Stimulated activated CD4-positive, alpha-beta T cell treated with anti-CD3 and anti-CD28 coated beads, Interleukin-15, amount 100 ng/mL, for 1 hour (primary cell): ENCODE results near the gene POP7.
"Not testable (repeated sequence)": the region's sequence is repeated elsewhere in the genome, so short reads cannot be mapped to it uniquely, and the experiment has no call there.

Experiments
- DNase-seq, 2 donors: peaks; one replicate each; pipeline ENCODE4 v3.0.0-alpha.2; 2020; ENCODE audit warnings: low read depth in 1 of 2, low spot score in 1 of 2

The POP7 gene

DNA sequence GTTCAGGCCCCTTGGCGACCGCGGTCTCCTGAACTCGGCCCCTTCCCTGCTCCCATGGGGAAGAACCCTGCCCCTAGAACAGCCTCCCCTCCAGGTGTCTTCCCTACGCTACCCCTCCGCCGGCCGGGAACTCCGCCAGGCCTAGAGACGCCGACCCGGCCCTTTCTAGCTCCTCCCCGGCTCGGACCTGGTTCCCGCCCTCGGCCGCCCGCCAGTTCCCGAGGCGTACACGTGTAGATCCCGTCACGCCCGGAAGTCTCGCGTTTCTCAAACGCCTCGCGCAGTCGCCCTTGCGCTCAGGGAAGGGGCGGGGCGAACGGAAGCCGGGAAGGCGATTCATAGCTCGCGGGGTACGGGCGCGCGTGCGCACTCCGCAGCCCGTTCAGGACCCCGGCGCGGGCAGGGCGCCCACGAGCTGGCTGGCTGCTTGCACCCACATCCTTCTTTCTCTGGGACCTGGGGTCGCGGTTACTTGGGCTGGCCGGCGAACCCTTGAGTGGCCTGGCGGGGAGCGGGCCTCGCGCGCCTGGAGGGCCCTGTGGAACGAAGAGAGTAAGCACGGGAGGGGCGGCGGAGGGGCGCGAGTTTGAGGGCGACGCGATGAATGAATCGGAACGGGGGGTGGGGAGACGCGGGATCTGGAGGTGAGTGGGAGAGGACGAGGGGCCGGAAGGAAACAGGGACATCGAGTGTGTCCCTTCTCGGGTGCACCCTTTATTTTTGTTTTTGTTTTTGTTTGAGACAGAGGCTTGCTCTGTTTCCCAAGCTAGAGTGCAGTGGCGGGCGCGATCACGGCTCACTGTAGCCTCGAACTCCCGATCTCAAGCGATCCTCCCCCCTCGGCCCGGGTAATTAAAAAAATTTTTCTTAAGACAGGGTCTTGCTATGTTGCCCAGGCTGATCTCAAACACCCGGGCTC lies at the start of gene POP7:
Gene POP7 (plus strand): TSS at position 369 of the 919 bp plus-strand sequence. CDS start 710 bp downstream, outside the sequence.
- DNase-seq: peak; percentile 95 to 98

DNA sequence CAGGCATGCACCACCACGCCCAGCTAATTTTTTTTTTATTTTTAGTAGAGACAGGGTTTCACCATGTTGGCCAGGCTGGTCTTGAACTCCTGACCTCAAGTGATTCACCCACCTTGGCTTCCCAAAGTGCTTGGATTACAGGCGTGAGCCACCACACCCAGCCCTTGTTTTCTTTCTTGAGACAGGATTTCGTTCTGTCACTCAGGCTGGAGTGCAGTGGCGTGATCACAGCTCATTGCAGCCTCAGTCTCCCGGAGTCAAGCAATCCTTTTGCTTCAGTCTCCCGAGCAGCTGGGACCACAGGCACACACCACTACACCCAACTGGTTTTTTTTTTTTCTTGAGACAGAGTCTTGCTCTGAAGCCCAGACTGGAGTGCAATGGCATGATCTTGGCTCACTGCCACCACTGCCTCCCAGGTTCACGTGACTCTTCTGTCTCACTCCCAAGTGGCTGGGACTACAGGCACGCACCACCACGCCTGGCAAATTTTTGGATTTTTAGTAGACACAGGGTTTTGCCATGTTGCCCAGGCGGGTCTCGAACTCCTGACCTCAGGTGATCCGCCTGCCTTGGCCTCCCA lies 43.6 kb upstream of the POP7 start:
- DNase-seq: not testable (repeated sequence)

DNA sequence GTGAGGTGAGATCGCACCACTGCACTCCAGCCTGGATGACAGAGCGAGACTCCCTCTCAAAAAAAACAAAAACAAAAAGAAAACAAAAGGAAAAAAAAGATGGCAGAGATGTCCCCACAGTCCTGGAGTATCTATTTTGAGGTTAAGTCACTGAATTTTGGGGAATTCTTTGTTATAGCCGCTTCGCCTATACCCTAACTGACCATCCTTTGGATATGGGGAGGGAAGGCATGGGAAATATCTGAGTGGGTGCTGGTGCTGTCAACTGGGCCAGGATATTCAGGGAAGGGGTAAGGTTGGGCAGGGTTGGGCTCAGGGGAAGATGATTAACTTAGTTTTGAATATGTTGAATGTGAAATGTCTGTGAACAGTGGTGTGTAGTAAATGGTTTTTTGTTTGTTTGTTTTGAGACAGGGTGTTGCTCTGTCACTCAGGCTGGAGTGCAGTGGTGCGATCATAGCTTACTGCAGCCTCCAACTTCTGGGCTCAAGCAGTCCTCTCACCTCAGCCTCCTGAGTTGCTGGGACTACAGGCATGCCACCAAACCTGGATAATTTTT lies 40.7 kb upstream of the POP7 start:
- no peak for DNase-seq

DNA sequence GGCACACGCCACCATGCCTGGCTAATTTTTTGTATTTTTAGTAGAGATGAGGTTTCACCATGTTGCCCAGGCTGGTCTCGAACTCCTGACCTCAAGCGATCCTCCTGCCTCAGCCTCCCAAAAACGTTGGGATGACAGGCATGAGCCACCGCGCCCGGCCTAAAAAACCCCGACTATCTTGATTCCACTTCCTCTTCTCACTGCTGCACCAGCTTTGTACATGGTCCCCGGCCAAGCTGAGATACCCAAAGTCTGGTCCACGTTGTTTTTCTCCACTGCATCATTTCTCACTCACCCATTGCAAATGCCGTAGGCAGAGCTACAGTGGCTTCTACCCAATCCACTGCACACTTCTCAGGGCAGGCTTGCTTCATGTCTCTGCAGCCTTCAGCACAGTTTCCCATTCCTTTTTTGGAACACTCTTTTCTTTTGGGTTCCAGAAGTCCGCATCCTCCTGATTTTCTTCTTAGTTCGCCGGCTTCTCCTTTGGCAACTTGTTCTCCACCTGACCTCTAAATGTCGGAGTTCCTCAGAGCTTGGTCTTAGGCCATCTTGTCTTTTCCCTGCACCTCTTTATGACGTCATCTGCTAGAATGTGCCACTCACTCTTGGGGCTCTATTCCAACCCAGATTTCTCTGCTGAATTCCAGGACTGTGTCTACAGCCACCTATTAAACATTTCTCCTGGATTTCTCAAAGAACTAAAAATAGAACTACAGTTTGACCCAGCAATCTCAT lies 38.4 kb upstream of the POP7 start:
- no peak for DNase-seq

DNA sequence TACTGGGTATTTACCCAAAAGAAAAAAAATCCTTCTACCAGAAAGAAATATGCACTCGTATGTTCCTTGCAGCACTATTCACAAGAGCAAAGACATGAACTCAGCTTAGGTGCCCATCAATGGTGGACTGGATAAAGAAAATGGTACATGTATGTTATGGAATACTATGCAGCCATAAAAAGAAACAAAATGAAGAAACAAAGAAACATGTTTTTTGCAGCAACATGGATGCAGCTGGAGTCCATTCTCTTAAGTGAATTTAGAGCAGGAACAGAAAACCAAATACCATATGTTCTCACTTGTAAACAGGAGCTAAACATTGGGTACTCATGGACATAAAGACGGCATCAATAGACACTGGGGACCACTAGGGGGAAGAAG lies 37.9 kb upstream of the POP7 start:
- DNase-seq: no peak

DNA sequence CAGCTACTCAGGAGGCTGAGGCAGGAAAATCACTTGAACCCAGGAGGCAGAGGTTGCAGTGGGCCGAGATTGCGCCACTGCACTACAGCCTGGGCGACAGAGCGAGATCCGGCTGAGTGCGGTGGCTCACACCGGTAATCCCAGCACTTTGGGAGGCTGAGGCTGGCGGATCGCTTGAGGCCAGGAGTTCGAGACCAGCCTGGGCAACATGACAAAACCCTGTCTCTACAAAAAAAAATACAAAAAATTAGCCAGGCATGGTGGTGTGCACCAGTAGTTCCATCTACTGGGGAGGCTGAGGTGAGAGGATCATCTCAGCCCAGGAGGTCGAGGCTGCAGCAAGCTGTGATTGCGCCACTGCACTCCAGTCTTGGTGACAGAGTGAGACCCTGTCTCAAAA lies 36.8 kb upstream of the POP7 start:
- not testable (repeated sequence) for DNase-seq

DNA sequence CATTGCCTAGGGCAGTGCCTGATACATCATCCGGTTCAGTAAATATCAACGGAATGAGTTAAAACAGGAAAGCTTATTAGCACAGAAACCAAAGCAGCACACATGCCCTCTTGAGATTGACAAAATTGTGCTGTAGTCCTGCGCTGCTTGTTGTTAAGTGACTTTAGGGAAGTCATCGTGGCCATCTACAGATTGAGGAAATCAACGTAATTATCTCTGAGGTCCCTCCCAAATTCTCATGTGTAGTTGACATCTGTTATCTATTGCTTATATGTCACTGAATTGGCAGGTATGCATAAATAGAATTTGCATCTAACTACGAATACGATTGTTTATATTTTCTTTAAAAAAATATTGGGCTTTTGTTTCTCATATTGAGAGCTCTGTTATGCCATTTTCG lies 35.8 kb upstream of the POP7 start:
- DNase-seq: no peak

DNA sequence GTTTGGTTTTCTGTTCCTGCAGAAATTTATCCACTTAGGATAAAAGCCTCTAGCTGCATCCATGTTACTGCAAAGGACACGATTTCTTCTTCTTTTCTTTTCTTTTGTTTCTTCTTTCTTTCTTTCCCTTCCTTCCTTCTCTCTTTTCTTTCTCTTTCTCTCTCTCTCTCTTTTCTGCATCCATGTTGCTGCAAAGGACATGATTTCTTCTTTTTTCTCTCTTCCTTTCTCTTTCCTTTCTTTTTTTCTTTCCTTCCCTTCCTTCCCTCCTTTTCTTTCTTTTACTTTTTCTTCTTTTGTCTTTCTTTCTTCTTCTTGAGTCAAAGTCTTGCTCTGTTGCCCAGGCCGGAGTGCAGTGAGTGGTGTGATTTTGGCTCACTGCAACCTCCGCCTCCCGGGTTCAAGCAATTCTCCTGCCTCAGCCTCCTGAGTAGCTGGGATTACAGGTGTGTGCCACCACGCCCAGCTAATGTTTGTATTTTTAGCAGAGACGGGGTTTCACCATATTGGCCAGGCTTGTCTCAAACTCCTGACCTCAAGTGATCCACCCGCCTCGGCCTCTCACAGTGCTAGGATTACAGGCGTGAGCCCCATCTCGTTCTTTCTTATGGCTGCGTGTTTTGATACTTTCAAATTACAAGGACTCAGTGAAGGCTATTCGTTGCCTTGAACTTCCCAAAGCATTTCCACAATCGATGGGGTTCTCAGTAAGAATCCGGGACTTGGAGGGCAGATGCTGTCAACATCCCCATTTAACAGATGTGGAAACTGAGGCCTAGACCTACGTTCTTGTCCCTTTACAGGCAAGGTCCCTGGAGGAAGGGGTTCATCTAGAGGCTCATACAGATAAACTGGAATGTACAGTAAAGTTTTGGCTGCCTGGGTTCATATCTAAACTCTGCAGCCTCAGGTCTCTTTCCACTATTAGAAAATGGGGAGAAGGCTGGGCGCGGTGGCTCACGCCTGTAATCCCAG lies 34.3 kb upstream of the POP7 start:
- no peak for DNase-seq

DNA sequence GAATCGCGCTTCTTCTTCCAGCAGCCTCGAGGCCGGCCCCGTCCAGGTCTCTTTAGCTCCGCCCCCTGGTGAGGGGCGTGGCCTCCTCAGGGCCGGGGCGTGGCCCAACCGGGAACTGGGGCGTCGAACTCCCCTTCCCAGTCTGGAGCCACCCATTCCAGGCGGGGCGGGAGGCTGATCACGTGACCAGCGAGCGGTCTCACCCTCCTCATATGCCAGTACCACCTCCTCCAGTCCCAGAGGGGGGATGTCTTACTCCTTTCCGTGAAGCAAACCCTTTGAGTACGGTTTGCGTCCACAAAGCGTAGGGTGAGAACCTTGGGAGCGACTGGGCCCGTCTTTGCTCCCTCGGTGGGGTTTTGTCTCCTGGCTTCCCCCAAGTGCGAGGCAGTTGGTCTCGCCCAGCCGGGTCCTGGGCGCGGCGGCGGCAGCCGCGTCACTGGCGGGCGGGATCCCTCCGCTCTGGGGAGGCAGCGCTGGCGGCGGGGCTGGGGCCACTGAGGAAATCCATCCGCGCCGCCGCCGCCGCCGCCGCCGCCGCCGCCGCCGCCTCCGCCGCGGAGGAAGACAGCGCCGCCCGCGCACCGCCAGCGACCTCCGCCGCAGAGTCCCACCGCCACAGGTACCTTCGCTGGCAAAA lies 32.5 kb upstream of the POP7 start, which contains the start of gene GNB2:
Gene GNB2 (plus strand): TSS at position 439 of the 640 bp plus-strand sequence. CDS start 2,526 bp downstream, outside the sequence.
- DNase-seq: peak; percentile 97 to 99

DNA sequence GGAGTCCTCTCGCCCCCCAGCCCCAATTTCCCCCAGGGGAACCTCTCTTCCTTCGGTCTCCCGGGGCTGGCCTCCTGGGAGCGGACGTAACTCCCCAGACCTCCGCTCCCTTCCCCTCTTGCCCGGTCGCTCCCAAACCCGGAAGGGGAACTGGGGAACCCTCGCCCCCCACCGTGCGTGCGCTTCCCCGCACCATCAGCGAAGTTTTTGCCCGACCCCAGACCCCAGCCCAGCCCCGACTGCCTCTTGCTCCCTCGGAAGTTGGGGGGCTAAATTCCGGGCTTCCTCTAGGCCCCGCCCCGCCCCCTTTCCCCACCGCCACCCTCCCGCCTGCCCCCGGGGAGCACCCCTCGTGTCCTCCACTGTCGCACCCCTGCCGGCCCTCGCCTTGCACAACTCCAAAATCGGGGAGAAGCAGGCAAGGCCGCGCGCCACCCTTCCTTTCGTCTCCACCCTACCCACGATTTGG lies 31.9 kb upstream of the POP7 start:
- DNase-seq: no peak

DNA sequence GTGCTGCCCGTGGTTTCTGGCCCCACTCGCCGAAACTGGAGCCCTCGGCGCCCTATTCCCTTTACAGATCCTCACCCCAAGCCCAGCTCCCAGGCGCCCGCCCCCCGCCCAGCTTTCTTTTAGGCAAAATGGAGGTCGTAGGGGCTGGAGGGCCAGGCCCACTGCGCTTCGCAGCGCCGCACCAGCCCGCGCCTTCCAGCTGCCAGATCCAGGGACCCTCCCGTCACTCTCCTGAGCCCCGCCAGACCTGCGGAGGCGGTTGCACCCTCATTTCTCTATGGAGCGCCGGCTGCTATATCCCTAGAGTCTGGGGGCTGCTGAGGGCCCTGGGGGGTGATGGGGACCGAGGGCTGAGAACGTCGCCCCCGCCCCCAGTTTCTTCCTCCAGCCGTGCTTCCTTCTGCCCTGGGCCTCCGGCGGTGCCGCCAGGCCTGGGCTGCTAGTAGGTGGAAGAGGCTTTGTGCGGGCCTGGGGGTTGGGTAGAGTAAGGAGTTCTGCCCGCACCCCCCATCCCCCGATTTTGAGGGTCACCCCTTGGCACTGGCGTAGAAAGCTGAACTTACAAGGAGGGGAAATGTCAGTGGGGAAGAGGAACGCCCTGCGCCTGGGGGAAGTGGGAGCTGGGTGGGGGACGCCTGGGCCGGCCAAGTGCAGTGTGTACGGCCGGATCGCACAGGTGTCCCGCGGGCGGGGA lies 31.4 kb upstream of the POP7 start:
- DNase-seq: no peak

DNA sequence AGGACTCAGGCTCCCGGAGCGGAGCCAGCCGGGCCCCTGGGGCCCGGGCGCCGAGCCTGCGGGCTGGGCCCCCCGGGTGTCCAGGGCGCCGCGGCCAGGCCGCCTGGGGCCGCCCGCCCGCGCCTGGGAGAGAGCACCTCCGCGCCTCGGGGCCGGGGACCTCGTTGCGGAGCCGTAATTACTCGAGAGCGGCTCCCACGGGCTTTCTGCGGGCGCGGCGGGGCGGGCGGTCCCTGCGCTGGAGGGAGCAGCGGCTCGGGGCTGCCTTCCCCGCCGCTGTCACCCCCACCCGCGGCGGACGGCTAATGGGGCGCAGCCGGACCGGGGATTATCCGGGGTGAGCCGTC lies 30.8 kb upstream of the POP7 start:
- no peak for DNase-seq

DNA sequence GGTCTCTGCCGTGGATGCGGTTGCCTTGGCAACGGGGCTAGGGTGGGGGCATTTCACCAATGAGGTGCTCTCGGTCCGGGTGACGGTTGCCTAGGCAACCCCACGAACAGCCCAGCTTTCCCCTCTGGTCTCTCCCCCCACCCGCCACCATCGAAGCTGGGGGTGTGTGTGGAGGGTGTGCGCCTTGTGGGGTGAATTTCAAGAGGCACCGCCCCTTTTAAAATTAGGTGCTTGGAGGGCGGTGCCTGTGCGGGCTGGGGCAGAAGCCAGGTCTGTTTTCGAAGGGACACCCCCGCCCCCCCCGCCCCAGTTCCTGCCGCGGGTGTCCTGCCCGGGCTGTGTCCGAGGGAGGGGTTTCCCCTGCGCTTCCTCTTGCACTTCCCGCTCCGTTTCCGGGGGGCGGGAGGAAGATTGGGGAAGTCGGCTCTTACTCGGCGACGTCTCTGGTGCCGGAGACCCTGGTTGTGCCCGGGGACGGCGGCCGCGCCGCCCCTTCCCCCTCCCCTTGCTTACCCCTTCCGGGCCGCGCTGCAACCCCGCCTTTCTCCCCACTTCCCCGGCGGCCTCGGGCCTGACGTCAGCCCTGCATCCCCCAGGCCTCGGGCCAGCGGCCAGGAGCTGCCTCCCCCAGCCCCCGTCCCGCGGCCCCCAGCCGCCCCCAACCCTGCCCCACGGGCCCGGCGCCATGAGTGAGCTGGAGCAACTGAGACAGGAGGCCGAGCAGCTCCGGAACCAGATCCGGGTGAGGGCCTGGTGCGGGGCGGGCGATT lies 30.2 kb upstream of the POP7 start:
- DNase-seq: peak; percentile 57 to 76

DNA sequence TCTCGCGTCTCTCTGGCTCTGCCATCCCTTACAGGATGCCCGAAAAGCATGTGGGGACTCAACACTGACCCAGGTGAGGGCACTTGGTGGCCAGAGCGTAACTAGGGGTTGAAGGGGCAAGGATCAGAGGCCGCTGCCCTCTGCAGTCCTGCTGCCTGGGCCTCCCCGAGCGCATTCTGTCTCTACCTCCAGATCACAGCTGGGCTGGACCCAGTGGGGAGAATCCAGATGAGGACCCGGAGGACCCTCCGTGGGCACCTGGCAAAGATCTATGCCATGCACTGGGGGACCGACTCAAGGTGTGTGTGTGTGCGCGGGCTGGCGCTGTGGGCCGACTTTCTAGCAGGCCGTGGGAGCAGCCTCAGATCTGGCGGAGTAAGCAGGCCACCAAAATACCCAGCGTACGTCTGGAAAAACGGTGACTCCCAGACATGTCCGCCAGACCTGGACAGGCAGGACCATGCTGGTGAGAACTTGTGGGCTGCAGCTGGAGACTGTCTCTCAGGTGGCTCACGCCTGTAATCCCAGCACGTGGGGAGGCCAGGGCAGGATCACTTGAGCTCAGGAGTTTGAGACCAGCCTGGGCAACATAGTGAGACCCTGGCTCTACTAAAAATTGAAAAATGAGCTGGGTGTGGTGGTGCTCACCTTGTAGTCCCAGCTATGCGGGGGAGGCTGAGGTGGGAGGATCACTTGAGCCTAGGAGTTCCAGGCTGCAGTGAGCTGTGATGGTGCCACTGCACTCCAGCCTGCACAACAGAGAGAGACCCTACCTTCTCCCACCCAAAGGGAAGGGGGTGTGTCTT lies 29.2 kb upstream of the POP7 start:
- DNase-seq: no peak

DNA sequence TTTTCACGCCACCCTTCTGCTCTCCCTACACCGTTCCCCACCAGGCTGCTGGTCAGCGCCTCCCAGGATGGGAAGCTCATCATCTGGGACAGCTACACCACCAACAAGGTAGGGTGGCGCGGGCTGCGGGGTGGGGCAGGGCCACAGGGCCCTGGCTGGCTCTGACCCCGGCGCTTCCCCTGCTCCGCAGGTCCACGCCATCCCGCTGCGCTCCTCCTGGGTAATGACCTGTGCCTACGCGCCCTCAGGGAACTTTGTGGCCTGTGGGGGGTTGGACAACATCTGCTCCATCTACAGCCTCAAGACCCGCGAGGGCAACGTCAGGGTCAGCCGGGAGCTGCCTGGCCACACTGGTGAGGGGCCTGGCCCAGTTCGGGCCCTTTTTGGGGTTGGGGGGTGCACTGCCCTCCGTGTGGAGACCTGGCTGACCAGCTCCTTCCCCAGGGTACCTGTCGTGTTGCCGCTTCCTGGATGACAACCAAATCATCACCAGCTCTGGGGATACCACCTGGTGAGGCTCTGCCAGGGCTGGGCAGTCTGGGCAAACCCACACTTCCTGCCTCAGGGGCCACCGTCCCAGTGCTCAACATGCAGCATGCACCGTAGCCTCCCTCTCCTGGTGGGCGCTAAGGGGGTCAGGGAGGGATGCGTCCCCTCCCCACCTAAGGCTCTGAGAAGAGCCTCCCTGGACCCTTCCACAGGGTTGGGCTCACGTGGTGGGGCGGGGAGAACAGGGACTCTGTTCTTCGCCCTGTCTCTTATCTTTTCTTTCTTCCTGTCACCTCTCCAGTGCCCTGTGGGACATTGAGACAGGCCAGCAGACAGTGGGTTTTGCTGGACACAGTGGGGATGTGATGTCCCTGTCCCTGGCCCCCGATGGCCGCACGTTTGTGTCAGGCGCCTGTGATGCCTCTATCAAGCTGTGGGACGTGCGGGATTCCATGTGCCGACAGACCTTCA lies 28.3 kb upstream of the POP7 start:
- DNase-seq: no peak

DNA sequence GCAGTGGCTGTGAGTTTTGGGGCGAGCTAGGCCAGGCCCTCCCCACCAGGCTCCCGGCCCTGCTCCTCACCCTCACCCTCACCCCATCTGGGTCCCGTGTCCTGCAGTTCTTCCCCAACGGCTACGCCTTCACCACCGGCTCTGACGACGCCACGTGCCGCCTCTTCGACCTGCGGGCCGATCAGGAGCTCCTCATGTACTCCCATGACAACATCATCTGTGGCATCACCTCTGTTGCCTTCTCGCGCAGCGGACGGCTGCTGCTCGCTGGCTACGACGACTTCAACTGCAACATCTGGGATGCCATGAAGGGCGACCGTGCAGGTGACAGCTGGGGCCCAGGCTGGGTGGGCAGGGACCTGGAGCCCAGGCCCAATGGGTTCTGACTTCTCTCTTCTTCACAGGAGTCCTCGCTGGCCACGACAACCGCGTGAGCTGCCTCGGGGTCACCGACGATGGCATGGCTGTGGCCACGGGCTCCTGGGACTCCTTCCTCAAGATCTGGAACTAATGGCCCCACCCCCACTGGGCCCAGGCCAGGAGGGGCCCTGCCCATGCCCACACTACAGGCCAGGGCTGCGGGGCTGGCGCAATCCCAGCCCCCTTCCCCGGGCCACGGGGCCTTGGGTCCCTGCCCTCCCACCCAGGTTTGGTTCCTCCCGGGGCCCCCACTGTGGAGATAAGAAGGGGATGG lies 27.5 kb upstream of the POP7 start:
- no peak for DNase-seq
